ENCODE data around the gene ZNF317.

Gene ZNF317

DNA sequence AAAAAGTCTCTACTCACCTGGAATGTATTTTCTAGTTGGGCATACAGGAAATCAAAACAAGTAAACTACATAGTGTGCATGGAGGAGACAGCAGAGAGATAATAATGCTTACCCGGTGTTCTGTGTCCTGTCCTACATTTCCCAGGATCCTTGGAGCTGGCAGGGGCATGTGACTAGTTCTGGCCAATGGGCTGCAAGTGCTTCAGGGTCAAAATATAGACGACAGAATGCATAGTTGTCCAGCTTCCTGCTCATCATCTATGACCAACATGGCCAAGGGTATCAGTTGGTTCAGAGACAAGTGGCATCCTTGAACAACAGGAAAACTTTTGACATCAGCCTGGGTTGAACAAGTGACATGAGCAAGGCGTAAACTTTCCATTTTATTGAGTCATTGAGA, 8.5 kb downstream of the ZNF317 start:
- POLR2A ChIA-PET, result no interaction called here
- Histone ChIP-seq H3K27ac (ENCODE audit: extremely low read depth, low read depth, low read length) (no peak overlapping the region), H3K4me3 (ENCODE audit: low read depth, low read length) (no peak overlapping the region), H3K36me3 (ENCODE audit: control insufficient read depth in 2 of 2, insufficient read depth in 1 of 2, low read length in 2 of 2) (peaks cover 0 to 74% of the 10 kb centered on the region in 2 experiments; a peak in 2 of 3 replicates), H3K4me1 (ENCODE audit: control insufficient read depth, insufficient read depth, low read length) (no peaks in the 10 kb centered on the region), H3K9me3 (ENCODE audit: control insufficient read depth, insufficient read depth, low read depth, low read length) (no peaks in the 10 kb centered on the region; the same call in 1 of the 2 replicates)
- TF ChIP-seq ZNF513 (tag by site-specific recombination; IDR thresholded peaks at IDR 0.05), result no peak
- TF ChIP-seq ZFP3 (tag by site-specific recombination; IDR thresholded peaks at IDR 0.05; ENCODE audit: low read depth), result no peak
- TF ChIP-seq ZSCAN30 (tag by site-specific recombination; IDR thresholded peaks at IDR 0.05), result no peak
- no peak for TF ChIP-seq ZNF670 (tag by site-specific recombination; IDR thresholded peaks at IDR 0.05; ENCODE audit: low read depth)
- no peak for TF ChIP-seq ZNF580 (tag by site-specific recombination; IDR thresholded peaks at IDR 0.05)
- no peak for TF ChIP-seq ZNF544 (tag by site-specific recombination; IDR thresholded peaks at IDR 0.05)
- TF ChIP-seq, protein P1, sequence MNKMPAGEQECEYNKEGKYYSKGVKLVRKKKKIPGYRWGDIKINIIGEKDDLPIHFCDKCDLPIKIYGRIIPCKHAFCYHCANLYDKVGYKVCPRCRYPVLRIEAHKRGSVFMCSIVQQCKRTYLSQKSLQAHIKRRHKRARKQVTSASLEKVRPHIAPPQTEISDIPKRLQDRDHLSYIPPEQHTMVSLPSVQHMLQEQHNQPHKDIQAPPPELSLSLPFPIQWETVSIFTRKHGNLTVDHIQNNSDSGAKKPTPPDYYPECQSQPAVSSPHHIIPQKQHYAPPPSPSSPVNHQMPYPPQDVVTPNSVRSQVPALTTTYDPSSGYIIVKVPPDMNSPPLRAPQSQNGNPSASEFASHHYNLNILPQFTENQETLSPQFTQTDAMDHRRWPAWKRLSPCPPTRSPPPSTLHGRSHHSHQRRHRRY (tag by site-specific recombination; IDR thresholded peaks at IDR 0.05), result no peak
- TF ChIP-seq ZNF239 (tag by site-specific recombination; IDR thresholded peaks at IDR 0.05), result no peak
- no peak for TF ChIP-seq ZNF132 (tag by site-specific recombination; IDR thresholded peaks at IDR 0.05; ENCODE audit: borderline replicate concordance)
- TF ChIP-seq ZNF660 (tag by site-specific recombination; IDR thresholded peaks at IDR 0.05), result no peak
- TF ChIP-seq ZBTB6 (tag by site-specific recombination; IDR thresholded peaks at IDR 0.05), result no peak
- TF ChIP-seq ZNF114 (tag by site-specific recombination; IDR thresholded peaks at IDR 0.05), result no peak
- TF ChIP-seq ZSCAN18 (tag by site-specific recombination; IDR thresholded peaks at IDR 0.05), result no peak
- no peak for TF ChIP-seq ZNF223 (tag by site-specific recombination; IDR thresholded peaks at IDR 0.05)
- no peak for TF ChIP-seq ZNF600 (tag by site-specific recombination; IDR thresholded peaks at IDR 0.05)
- TF ChIP-seq ZNF24 (tag by site-specific recombination; IDR thresholded peaks at IDR 0.05), result no peak
- TF ChIP-seq ZNF677 (tag by site-specific recombination; IDR thresholded peaks at IDR 0.05), result no peak
- no peak for TF ChIP-seq GLI2 (tag by site-specific recombination; IDR thresholded peaks at IDR 0.05; ENCODE audit: borderline replicate concordance, low read depth)
- no peak for TF ChIP-seq ZNF394 (tag by site-specific recombination; IDR thresholded peaks at IDR 0.05; ENCODE audit: borderline replicate concordance)
- CTCF ChIA-PET, result no interaction called here

DNA sequence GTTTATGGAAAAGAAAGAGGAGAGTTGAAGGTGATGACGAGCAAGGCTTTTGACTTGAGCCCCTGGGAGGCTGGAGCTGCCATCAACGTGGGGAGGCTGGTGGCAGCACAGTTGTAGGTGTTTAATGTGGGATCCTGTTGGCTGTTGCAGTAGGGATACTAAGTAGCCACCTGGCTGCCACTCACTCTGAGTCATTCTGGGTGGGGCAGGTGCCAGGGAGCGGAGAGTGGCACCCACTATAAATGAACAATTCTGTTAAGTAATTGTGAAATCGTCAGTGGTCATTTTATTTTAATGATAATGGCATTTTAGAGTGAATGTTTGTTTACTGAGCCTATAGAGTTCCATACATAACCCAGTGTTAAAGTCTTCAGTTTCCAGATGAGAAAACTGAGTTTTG, 9.8 kb downstream of the ZNF317 start:
- peaks cover 2 to 79% of the 10 kb centered on the region in 2 experiments for H3K36me3 ChIP-seq (ENCODE audit: control insufficient read depth in 2 of 2, insufficient read depth in 1 of 2, low read length in 2 of 2)
- no peaks in the 10 kb centered on the region for H3K4me1 ChIP-seq (ENCODE audit: control insufficient read depth, insufficient read depth, low read length)
- H3K4me3 ChIP-seq (ENCODE audit: low read depth, low read length), result no peak overlapping the region
- ChIA-PET POLR2A (no interaction called here), CTCF (no interaction called here)
- H3K27ac ChIP-seq (ENCODE audit: extremely low read depth, low read depth, low read length), result no peak overlapping the region
- H3K9me3 ChIP-seq (ENCODE audit: control insufficient read depth, insufficient read depth, low read depth, low read length), result no peaks in the 10 kb centered on the region; the same call in 1 of the 2 replicates
- no peak for TF ChIP-seq KLF10 (tag by site-specific recombination; IDR thresholded peaks at IDR 0.05)
- no peak for TF ChIP-seq ZSCAN4 (tag by site-specific recombination; IDR thresholded peaks at IDR 0.05)
- no peak for TF ChIP-seq ZNF138 (tag by site-specific recombination; IDR thresholded peaks at IDR 0.05; ENCODE audit: borderline replicate concordance)
- TF ChIP-seq ZNF133 (tag by site-specific recombination; IDR thresholded peaks at IDR 0.05), result no peak
- no peak for TF ChIP-seq ZNF202 (tag by site-specific recombination; IDR thresholded peaks at IDR 0.05; ENCODE audit: borderline replicate concordance)
- no peak for TF ChIP-seq MEIS1 (CRISPR knock-in tag; IDR thresholded peaks at IDR 0.05; ENCODE audit: borderline replicate concordance)
- TF ChIP-seq ZNF555 (tag by site-specific recombination; conservative IDR thresholded peaks at IDR 0.05), result no peak
- TF ChIP-seq, protein P2, sequence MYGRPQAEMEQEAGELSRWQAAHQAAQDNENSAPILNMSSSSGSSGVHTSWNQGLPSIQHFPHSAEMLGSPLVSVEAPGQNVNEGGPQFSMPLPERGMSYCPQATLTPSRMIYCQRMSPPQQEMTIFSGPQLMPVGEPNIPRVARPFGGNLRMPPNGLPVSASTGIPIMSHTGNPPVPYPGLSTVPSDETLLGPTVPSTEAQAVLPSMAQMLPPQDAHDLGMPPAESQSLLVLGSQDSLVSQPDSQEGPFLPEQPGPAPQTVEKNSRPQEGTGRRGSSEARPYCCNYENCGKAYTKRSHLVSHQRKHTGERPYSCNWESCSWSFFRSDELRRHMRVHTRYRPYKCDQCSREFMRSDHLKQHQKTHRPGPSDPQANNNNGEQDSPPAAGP (tag by site-specific recombination; IDR thresholded peaks at IDR 0.05), result no peak

All from HEK293 (cell line).